Osteoblast (primary cell): ENCODE data around the gene PARD3B. TPM values are rescaled to one million over a fixed set of nuclear protein-coding genes. Genes with fewer than 3 reads are reported as not detected.

Source experiments
- DNase-seq: peaks from one replicate; pipeline ENCODE4 v3.0.0; 2011; ENCODE audit warnings: low spot score, mixed read lengths; ENCODE audit not compliant: insufficient read length; ENCODE audit errors: missing footprints
- H2AFZ ChIP-seq: 2 replicates; pipeline ENCODE4 v1.6.0; 2011; ENCODE audit warnings: mild to moderate bottlenecking, low read length
- H3K27ac ChIP-seq: 2 replicates; pipeline ENCODE4 v1.5.1; 2011; ENCODE audit warnings: mild to moderate bottlenecking, low read depth, low read length, moderate library complexity
- H3K27me3 ChIP-seq: 2 replicates; pipeline ENCODE4 v1.6.0; 2012; ENCODE audit warnings: mild to moderate bottlenecking, control low read depth, inconsistent platforms, low read length, moderate library complexity; ENCODE audit not compliant: insufficient read depth
- H3K36me3 ChIP-seq: 2 replicates; pipeline ENCODE4 v1.5.1; 2011; ENCODE audit warnings: mild to moderate bottlenecking, low read length, control low read depth, moderate library complexity; ENCODE audit not compliant: insufficient read depth
- H3K4me1 ChIP-seq: 2 replicates; pipeline ENCODE4 v1.5.1; 2011; ENCODE audit warnings: mild to moderate bottlenecking, low read length, control low read depth, moderate library complexity; ENCODE audit not compliant: insufficient read depth
- H3K4me2 ChIP-seq: 2 replicates; pipeline ENCODE4 v1.6.0; 2011; ENCODE audit warnings: mild to moderate bottlenecking, low read length; ENCODE audit not compliant: insufficient read depth
- H3K4me3 ChIP-seq: fragments of 200-600 bp; sonication (generic); 3 replicates; pipeline ENCODE4 v1.5.1; 2012; ENCODE audit warnings: mild to moderate bottlenecking, low read length, inconsistent platforms; ENCODE audit not compliant: insufficient read depth
- H3K79me2 ChIP-seq: 2 replicates; pipeline ENCODE4 v1.6.0; 2012; ENCODE audit warnings: mild to moderate bottlenecking, low read length, control low read depth, inconsistent platforms; ENCODE audit not compliant: insufficient read depth
- H3K9me3 ChIP-seq: 2 replicates; pipeline ENCODE4 v1.5.1; 2011; ENCODE audit warnings: low read depth, low read length, control low read depth
- H4K20me1 ChIP-seq: 2 replicates; pipeline ENCODE4 v1.6.0; 2012; ENCODE audit warnings: mild to moderate bottlenecking, low read length, control low read depth; ENCODE audit not compliant: insufficient read depth
- CTCF ChIP-seq: IDR thresholded peaks from 2 replicates; pipeline ENCODE4 v1.5.1; 2011; ENCODE audit warnings: mild to moderate bottlenecking, low read depth, low read length, moderate library complexity; ENCODE audit errors: extremely low read depth
- total RNA-seq: library from RNA; depleted of rRNA; stranded (reverse); fragments of >200 nt; gene quantifications from 2 replicates; pipeline ENCODE4 v1.2.3, GENCODE V29; 2012

Gene PARD3B
- total RNA-seq, 1 donor = 22.4 TPM

- Histone ChIP-seq H3K9me3 (no peaks in the 10 kb centered on the region), H3K4me3 (no peak overlapping the region), H2AFZ (no peak overlapping the region), H3K4me2 (no peak overlapping the region), H4K20me1 (no peaks in the 10 kb centered on the region), H3K27ac (no peak overlapping the region), H3K79me2 (no peaks in the 10 kb centered on the region), H3K36me3 (no peaks in the 10 kb centered on the region), H3K4me1 (no peaks in the 10 kb centered on the region), H3K27me3 (no peaks in the 10 kb centered on the region)
- no peak for DNase-seq
- TF ChIP-seq CTCF = no peak
Observed at GRCh38 chr2:205076405-205076804, 531.1 kb downstream of the PARD3B start.

- Histone ChIP-seq H3K27ac (no peak overlapping the region), H3K27me3 (no peaks in the 10 kb centered on the region), H3K4me1 (no peaks in the 10 kb centered on the region), H3K4me2 (no peak overlapping the region), H3K36me3 (no peaks in the 10 kb centered on the region), H3K79me2 (no peaks in the 10 kb centered on the region), H2AFZ (no peak overlapping the region), H3K9me3 (no peaks in the 10 kb centered on the region), H3K4me3 (no peak overlapping the region), H4K20me1 (no peaks in the 10 kb centered on the region)
- TF ChIP-seq CTCF = no peak
- DNase-seq = no peak
Observed at GRCh38 chr2:205077159-205077558, 531.9 kb downstream of the PARD3B start.

GRCh38 chr2:205078762-205079161, 533.5 kb downstream of the PARD3B start:
- no peak overlapping the region for H2AFZ ChIP-seq
- no peaks in the 10 kb centered on the region for H3K27me3 ChIP-seq
- H3K9me3 ChIP-seq = no peaks in the 10 kb centered on the region
- H3K4me1 ChIP-seq = no peaks in the 10 kb centered on the region
- H3K36me3 ChIP-seq = no peaks in the 10 kb centered on the region
- no peak for DNase-seq
- H4K20me1 ChIP-seq = no peaks in the 10 kb centered on the region
- no peak overlapping the region for H3K4me2 ChIP-seq
- TF ChIP-seq CTCF = no peak
- H3K27ac ChIP-seq = no peak overlapping the region
- H3K79me2 ChIP-seq = no peaks in the 10 kb centered on the region
- no peak overlapping the region for H3K4me3 ChIP-seq

GRCh38 chr2:205079173-205079572, 533.9 kb downstream of the PARD3B start:
- no peak for TF ChIP-seq CTCF
- H3K27ac ChIP-seq = no peak overlapping the region
- no peaks in the 10 kb centered on the region for H3K79me2 ChIP-seq
- H3K36me3 ChIP-seq = no peaks in the 10 kb centered on the region
- no peak overlapping the region for H3K4me2 ChIP-seq
- no peaks in the 10 kb centered on the region for H3K27me3 ChIP-seq
- no peak overlapping the region for H2AFZ ChIP-seq
- no peak overlapping the region for H3K4me3 ChIP-seq
- H4K20me1 ChIP-seq = no peaks in the 10 kb centered on the region
- H3K4me1 ChIP-seq = no peaks in the 10 kb centered on the region
- DNase-seq = no peak
- no peaks in the 10 kb centered on the region for H3K9me3 ChIP-seq
